Esophagus muscularis mucosa (tissue), 3 donors: ENCODE results near the gene PPP1R1B.

Experiments used
- CTCF ChIP-seq, 3 experiments: fragments of 200-600 bp in 2 of 3; fragments of 450-650 bp in 1 of 3; sonication (generic) in 2 of 3; IDR thresholded peaks; one replicate each; pipeline ENCODE4 v1.5.1; 2017 to 2019; ENCODE audit warnings: antibody characterized with exemption in 3 of 3, mild to moderate bottlenecking in 2 of 3, moderate library complexity in 1 of 3
- EP300 ChIP-seq: sonication (generic); formaldehyde crosslinking; IDR thresholded peaks from one replicate; pipeline ENCODE4 v1.6.1; 2017; ENCODE audit warnings: antibody characterized with exemption

GRCh38 chr17:39629494-39629880, 2.7 kb downstream of the PPP1R1B start:
- TF ChIP-seq CTCF (IDR thresholded peaks at IDR 0.05) (no peak), EP300 (no peak)
